GM19468 (cell line): ENCODE results near the gene MPZL1.

Experiments used
- ATAC-seq: cut with Tn5 transposase; IDR thresholded peaks from one replicate; pipeline ENCODE4 v1.9.1; 2021; ENCODE audit warnings: mild to moderate bottlenecking, moderate library complexity, moderate number of reproducible peaks; ENCODE audit not compliant: unreplicated experiment; ENCODE audit errors: extremely low read depth

MPZL1 gene

GRCh38 chr1:167694691-167695090 is 27.1 kb upstream of the MPZL1 start:
- ATAC-seq: no peak

GRCh38 chr1:167695147-167695546 is 26.6 kb upstream of the MPZL1 start:
- no peak for ATAC-seq

GRCh38 chr1:167695756-167696561 is 25.8 kb upstream of the MPZL1 start:
- no peak for ATAC-seq

- ATAC-seq: no peak
Measured at GRCh38 chr1:167697667-167698141, 24.1 kb upstream of the MPZL1 start.

- no peak for ATAC-seq
Measured at GRCh38 chr1:167698313-167698712, 23.5 kb upstream of the MPZL1 start.

- no peak for ATAC-seq
Measured at GRCh38 chr1:167701510-167701909, 20.3 kb upstream of the MPZL1 start.

GRCh38 chr1:167703557-167703956 is 18.2 kb upstream of the MPZL1 start:
- ATAC-seq: no peak

- ATAC-seq: no peak
Measured at GRCh38 chr1:167704715-167705114, 17.1 kb upstream of the MPZL1 start.

- no peak for ATAC-seq
Measured at GRCh38 chr1:167705250-167705649, 16.5 kb upstream of the MPZL1 start.

- no peak for ATAC-seq
Measured at GRCh38 chr1:167706363-167706762, 15.4 kb upstream of the MPZL1 start.

- ATAC-seq: peak; percentile 19
Measured at GRCh38 chr1:167706931-167707877, 14.6 kb upstream of the MPZL1 start.

- no peak for ATAC-seq
Measured at GRCh38 chr1:167707942-167708341, 13.8 kb upstream of the MPZL1 start.

- ATAC-seq: no peak
Measured at GRCh38 chr1:167708940-167709389, 12.8 kb upstream of the MPZL1 start.

- no peak for ATAC-seq
Measured at GRCh38 chr1:167710836-167711235, 10.9 kb upstream of the MPZL1 start.

- no peak for ATAC-seq
Measured at GRCh38 chr1:167711797-167712196, 10.0 kb upstream of the MPZL1 start.

- ATAC-seq: no peak
Measured at GRCh38 chr1:167713330-167714081, 8.3 kb upstream of the MPZL1 start.

- ATAC-seq: peak; percentile 26
Measured at GRCh38 chr1:167714098-167714438, 7.7 kb upstream of the MPZL1 start.

GRCh38 chr1:167714439-167715156 is 7.2 kb upstream of the MPZL1 start:
- peak; percentile 16 for ATAC-seq

GRCh38 chr1:167715157-167715999 is 6.4 kb upstream of the MPZL1 start:
- ATAC-seq: peak; percentile 51
